Measurements from ENCODE around the gene TIMP3.

The TIMP3 gene

DNA sequence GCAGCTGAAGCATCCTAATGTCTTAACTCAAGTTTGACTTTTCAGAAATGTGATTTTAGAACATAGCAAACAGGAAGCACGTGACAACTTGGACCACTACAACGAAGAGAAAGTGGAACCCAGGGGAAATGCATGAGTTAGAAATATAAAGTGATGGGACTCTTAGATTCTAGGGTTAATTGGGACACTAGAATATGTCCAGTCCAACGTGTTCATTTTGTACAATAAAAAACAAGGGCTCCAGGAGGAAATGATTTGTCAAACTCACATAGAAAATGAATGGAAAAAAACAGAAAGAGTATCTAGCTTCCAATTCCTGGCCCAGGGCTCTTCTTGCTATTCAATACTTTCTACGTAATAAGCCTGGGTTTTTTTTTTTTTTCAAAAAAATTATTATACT, 30.7 kb downstream of the TIMP3 start:
- no peak for DNase-seq

DNA sequence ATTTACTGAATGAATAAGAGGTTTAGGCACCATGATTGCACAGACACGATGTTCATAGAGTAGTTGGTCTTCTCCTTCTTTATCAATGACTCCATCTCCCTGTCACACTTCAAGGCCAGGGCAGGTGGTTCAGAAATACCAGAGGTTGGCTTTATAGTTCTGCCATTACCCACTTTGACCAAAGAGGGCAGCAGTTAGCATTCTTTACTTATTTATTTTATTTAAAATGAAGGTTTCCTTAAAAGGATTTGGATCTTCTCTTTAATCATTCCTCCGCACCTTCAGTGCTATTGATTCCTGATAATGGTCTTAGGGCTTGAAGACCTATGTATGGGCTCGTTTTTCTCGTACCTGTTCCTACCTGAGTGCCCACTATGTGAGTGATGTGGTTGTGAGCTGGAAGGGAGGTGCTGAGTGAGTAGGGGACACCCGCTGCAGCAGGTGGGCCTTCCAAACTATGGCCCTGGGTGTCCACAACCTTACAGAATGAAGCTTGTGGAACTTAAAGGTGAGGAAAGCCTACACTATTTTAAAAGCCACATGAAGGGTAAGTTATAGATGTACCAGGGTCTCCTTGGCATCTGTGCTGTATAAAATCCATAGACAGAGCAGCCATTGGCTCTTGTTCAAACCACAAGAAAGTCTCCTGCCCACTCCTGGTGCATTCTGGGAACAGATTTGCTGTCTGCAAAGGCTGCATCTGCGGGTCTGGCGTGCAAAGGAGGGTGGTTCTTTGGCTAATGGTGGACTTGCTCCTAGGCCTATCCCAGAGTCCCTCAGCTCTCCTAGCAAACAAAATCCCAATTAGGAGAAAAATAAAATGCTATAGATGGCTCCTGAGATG, 35.0 kb downstream of the TIMP3 start:
- DNase-seq = no peak

DNA sequence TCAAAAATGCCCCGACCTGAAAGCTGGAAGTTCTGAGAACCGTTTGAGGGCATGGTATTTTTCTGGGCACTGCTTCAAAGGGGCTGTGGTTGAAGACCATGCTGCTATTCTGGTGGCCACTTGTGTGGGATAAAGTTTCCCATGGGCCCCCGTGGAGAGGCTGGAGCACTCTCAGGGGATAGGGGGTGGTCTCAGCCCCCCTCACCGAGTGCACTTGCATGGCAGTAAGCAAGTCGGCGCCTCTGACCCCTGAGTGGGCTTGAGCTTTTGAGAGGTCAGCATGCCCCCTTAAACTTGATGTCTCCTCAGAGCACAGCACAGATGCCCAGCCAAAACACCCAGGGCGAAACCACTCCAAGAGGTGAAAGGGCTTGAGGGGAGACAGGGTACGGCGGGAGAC, 35.6 kb downstream of the TIMP3 start:
- DNase-seq = no peak

DNA sequence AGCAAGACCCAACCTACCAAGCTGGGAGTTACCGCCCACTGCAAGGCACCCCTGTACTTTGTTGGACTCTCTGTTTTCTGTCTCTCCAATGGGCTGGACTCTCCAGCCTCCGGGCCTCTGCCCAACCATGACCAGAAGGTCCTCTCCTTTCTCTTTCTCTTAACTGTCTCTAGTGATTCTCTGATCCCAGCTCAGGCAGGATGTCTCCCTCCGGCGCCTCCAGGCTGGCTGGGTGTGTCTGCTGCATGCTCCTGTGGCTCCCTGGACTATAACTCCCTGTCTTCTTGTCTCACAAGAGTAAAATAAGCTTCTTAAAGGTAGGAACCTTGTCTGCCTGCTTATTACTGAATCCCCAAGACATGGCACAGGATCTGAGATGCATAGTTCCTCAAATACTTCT, 36.3 kb downstream of the TIMP3 start:
- DNase-seq = no peak

DNA sequence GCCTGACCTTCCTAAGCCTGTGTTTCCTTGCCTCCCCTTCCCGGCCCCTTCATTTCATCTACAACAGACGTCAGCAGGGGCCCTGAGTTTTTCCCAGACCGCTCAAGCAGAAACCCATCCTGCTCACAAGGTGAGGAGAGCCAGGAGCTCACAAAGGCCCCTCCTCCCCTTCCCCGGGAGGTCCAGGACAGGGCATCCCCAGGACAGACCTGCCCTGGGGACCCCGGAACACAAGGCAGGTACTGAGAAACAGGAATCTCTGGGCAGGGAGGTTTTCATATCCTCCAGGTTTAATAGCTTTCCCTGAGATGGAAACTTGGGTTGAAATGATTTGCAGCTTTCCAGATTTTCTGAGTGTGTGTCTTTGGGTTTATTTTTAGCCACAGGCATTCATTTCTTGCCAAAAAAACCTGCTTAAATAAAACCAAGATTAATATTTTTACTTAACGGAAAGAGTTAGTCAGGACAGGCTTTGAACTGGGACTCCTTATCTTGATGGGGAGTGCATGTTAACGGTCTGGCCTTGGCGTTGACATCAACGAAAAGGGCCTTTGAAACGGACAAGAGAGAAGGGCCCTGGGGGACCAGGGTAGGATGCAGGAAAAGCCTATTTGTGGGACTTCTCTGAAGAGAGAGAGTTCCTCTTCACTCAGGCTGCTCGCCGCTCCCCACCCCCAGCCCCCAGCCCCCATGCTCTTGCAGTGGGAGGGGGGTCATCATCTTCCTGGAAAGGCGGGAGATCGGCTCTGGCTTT, 38.5 kb downstream of the TIMP3 start:
- no peak for DNase-seq

DNA sequence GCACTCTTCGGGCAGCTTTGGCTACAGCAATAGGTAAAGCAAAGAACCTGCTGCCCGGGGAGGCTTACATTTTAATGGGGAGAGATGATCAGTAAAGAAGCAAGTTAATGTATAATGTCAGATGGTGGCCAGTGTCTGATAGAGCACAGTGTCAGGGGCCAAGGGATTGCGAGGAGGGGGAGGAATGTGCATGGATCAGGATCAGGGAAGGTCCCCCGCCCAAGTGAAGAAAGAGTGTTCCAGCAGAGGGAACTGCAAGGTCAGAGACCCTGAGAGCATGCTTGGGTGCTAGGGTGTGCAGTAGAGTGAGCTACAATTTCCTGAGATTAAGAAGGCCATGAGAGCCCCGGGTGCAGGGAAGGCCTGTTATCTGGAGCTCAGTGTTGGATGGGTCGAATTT, 39.7 kb downstream of the TIMP3 start:
- no peak for DNase-seq

DNA sequence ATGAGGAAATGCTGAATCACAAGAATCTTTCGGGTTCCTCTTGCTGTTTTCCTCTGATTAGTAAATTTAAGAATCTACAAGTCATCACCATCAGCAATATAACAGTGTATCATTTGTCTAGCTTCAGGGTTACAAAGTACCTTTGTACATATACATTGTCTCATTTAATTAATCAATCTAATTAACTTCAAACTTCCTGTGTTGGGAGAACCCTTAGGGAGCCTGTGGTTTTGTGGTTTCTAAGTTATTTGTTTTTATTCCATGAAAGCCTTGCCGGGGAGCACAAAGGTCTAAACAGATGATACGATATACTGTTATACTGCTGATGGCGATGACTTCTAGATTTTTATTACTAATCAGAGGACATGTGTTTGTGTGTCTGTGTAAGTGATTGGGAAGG, 41.0 kb downstream of the TIMP3 start:
- DNase-seq = no peak

DNA sequence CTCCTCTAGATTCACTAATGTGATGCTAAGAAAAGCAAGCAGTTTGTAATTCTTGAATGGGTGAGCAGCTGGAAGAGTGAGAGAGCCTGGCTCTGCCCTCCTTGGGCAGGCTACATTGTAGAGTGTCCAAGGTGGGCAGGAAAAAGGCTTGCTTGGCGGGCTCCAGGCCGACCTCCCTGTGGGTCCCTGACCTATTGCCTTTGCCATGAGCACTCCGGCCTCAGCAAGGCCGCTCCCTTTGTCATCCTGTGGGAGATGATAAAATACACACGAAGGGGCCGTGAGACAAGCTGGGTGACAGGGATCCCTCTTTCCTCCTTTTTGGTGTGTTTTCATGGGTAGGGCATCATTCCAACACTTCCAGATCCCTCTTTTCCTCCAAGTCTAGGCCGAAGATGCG, 41.8 kb downstream of the TIMP3 start:
- DNase-seq = no peak

DNA sequence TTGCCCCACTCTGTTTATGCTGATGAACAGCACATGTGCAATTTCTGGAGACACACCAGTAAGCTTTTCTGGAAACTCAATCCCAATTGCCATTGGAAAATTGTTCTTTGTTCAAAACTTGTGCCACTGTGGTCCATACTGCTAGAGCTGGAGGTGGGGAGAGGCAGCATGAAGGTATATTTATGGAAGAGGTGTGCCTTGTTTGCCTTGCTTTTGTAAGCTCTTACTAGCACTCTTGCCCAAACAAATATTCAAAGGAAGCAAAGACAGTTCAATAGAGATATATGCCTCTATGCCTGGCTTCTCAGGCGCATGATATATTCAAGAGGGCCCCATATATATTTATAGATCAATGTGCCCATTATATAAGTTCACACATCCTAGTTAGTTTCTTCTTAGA, 42.7 kb downstream of the TIMP3 start:
- no peak for DNase-seq

DNA sequence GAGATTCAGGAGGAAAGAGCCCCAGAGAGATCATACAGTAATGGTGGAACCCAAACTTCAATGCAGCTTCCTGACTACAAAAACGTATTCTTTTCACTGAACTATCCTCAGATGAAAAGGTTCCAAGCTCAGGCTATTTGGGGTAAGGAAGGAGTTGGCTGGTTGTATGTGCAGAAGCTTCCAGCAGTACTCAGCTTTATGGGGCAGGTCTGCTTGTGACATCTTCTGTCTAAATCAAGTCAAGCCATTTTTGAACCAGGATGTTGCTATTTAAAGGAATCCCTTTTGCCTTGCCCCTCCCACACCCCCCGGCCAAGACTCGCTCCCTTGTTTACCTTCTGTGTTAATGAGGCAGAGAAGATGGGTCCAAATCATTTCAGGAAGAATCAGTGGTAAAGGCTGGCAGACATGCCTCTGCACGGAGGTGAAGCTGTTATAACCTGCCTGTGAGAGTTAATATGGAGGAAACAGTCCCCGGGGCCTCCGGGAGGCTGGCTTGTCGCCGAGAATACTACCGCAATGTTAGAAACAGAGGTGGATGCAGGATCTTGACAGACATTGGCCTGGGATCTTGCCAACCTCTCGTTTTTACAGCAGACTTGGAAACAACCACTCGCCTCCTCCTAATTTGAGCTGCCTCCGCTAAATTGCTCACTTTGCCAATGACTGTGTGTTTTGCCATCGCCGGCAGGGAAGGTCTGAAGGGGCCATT, 45.4 kb downstream of the TIMP3 start:
- DNase-seq = no peak

DNA sequence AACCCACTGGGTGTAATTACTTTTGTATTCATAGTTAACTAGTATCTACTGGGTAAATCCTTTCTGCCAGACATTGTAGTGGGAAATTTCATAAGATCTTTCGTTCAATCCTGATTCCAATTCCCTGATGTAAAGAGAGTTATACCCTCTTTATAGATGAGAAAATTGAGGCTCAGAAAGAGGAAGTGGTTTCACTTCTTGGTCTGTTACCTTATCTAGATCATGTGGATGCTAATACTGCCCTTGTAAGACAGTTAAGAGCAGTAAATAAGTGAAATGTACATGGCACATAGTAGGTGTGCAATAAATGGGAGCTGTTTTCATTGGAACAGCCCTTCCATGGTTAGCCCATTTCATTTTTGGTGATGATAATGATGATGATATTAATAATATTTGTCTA, 46.7 kb downstream of the TIMP3 start:
- no peak for DNase-seq

DNA sequence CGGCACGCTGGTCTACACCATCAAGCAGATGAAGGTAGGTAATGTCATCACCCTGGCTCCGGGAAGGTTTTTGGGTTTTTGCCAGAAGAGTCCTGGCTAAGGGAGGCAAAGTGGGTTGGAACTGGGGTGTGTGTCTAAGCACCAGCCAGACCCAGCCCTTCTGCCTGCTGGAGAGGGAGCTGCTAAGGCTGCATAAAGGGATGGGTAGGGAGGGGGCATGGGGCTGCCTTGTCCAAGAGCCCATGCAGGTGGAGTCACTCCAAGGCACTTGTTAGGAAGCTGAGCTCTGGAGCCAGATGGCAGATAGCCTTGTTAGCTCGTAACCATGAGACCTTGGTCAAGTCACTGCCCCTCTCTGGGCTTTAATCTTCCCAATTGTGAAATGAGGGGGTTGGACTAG, 48.0 kb downstream of the TIMP3 start:
- DNase-seq = no peak

DNA sequence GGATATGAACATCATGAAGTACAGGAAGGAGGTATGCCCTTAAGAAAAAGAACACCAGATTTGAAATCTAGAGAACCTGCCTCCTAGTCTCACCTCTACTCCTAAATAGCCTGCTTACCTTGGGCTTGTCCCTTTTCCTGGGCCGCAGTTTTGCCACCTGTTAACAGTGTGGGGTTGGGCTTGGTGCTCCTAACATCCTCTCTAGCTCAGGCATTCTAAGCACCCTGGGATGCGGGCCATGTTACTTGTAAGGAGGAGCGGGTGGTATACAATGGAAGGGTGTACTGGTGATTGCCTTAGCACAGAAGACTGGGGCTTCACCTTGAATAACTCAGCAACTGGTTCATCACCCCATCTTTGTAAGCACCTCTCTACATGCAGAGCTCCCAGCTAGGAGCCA, 48.7 kb downstream of the TIMP3 start:
- DNase-seq = no peak

DNA sequence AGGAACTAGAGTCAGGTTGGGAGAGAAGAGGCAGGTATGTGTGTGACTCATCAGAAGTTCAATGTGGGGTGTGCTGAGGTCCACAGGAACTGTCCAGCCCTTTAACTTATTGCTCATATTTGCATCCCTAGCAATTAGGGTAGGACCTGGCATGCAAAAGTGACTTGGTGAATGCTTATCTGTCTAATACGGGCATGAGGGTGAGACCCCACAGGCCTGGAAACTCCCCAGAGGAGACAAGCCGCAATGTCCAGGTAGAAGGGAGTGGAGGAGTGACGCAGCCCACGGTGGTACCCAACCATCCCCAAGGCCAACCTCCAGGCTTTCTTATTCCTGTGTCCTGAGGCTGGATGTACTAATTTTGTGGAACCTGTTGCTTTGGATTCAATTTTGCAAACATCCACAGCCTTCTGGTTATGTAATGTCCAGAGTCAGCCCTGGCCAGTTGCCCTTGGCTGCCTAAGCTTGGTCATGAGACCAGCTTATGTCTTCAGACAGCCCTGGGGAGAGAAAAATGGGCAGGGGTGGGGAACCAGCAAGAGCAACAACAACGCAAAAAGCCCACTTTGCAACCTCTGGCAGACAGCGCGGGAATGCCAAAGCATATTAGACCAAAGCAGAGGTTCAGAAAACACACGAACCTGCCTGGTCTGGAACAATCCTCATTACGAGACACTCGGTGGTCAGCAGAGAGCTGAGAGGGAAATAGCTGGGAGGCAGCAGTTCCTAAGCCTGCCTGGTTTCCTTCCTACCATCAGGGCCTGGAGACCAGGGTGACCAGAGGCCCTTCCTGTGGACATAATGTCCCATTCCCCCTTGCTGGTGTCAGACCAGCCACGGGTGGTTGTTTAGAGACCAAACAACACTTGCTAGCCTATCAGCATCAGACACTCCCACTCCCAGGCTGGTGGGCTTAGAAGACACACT, 49.3 kb downstream of the TIMP3 start:
- no peak for DNase-seq

DNA sequence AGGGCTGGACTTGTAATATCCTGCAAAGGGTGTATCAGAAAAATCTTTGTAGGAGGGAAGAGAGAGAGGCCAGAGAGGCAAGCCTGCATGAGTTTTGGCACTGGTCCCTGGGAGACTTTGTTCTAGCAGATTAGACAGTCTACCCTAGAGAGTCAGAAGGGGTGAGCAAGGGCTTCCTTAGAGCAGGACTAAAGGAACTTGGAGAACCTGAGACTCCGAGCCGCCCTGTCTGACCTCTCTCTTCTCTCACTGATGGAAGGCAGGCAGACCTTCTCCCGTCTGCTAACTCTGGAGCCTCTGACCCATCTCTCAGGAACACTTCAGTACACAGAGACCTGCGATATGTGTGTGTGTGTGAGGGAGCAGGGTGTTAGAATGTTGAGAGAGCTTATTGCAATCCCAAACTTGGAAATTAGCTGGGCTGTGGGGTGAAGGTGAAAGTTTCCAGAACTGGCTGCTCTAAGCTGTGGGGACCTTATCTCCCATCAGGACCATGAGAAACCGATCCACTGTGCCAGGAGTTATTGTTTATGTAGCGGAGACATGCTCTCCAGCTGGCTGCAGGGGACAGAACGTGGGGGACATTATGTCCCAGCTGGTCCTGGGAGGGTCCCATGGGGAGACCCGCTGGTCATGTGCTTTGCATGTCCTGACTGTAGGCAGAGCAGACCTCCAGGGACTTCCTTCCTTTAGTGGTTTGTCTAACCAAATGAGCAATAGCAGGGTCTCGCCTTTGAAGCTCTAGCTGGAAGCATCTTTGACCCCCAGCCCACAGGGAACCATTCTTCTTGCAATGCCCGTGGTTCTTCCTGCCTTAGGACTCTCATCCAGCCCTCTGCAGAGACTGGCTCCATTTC, 51.1 kb downstream of the TIMP3 start:
- DNase-seq = no peak

DNA sequence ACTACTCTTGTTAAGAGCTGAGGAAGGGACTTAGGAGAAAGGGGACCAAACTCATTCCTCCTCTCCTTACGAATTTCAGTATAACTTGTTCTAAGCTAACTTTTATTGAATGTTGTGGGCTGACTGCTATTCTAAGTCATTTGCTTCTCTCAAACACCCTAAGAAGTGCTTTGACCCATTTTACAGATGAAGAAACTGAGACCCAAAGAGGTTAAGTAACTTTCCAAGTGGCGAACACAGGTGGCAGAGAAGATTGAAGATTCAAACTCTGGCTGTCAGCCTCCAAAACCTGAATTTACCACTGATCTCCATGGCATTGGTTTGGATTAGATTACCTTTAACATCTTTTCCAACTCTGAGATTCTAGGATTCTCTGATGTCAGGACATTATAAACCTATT, 52.2 kb downstream of the TIMP3 start:
- DNase-seq = no peak

DNA sequence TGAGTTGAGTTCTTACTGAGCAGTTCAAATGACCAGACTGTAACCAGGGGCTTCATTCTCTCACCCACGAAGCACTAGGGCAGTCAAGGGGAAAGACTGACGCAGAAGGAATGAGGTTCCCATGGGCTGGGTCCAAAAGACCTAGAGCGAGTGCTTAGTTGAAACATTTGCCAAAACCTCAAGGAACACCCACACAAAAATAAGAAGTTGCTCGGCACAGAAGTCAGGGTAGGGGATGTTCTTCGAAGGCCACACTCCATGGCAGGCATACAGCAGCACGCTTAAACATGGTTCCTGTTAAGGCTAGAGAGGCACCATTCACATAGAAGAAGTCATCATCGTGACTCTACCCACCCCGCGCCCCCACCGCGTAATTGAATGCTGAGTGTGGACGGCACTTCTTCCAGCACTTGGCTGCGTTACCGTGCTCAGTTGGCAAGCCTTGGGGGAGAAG, 52.9 kb downstream of the TIMP3 start:
- DNase-seq = no peak

DNA sequence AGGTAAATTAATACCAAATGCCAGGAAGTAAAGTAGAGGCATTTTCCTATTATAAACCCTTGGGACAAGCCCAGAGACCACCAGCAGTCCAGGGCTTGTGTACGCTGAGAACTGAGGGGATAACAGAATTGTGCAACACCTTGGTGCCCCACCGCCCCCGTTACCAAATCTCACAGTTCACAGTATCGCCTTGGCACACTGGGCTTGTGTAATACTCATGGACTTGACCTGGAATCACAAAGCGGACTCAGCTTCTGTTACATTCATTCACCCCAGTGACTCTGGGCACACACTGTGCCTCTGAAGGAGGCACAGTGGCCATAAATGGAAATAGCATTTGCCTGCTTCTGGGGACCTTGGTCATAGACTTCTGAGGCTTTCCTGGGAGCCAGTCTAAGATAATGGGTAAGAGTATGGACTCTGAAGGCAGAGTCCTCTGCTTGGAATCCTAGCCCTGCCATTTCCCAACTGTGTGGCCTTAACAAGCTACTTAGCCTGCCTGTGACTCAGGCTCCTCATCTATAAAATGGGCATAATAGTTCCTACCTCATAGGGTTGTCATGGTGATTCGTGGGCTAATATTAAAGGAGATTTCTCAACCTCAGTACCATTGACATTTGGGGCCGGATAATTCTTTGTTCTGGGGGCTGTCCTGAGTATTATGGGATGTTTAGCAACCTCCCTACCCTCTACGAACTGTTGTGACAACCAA, 53.7 kb downstream of the TIMP3 start:
- DNase-seq = no peak

DNA sequence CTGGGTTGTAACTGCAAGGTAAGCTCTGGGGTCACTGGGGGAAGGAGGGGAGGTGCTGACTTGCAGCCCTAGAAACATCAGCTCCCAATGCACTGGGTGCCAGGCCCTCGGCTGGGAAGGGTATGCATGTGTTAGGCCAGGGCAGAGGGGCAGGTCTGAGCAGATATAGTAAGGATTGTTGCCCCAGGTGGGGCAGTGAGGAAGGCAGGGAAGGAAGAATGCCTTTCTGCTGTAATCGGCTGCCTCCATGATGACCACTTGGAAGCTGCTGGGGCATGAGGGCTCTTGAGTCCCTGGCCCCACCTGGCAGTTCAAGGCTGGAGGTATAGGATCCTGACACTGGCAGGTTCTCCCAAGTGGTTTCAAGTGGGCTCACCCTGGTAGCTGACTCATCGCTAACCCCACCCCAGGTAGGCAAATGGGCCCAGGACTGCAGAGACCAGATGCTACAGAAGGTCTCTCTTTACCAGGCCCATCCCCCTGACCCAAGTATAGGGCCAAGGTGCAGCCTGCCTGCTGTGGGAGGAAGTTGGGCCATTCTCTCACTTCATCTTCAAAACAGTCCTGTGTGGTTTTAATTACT, 56.7 kb downstream of the TIMP3 start:
- DNase-seq = no peak

DNA sequence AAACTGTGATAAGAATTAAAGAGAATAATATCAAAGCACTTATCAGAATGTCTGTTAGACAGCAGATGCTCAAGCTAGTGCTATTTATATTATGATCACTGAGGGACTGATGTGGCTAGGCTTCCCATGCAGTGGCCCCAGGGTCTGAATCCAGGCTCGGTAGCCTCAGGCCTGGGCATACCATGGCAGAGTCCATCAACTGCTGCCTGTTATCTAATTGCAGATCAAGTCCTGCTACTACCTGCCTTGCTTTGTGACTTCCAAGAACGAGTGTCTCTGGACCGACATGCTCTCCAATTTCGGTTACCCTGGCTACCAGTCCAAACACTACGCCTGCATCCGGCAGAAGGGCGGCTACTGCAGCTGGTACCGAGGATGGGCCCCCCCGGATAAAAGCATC, 57.5 kb downstream of the TIMP3 start:
- DNase-seq = no peak

DNA sequence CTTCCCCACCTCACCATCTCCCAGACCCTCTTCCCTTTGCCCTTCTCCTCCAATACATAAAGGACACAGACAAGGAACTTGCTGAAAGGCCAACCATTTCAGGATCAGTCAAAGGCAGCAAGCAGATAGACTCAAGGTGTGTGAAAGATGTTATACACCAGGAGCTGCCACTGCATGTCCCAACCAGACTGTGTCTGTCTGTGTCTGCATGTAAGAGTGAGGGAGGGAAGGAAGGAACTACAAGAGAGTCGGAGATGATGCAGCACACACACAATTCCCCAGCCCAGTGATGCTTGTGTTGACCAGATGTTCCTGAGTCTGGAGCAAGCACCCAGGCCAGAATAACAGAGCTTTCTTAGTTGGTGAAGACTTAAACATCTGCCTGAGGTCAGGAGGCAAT, 58.2 kb downstream of the TIMP3 start:
- no peak for DNase-seq
